HuH-7 (cell line): ENCODE measurements around the gene FADD.
"Not testable (repeated sequence)": the region's sequence is repeated elsewhere in the genome, so short reads cannot be mapped to it uniquely, and the experiment has no call there.

Experiments
- DNase-seq: peaks from one replicate; pipeline ENCODE4 v3.0.0; 2011; ENCODE audit warnings: low spot score

The FADD gene

GRCh38 chr11:70182266-70182665, 20.8 kb upstream of the FADD start:
- DNase-seq, result no peak

- DNase-seq, result no peak
Measured at GRCh38 chr11:70183032-70183431, 20.1 kb upstream of the FADD start.

- no peak for DNase-seq
Measured at GRCh38 chr11:70183483-70184176, 19.5 kb upstream of the FADD start.

GRCh38 chr11:70184396-70184795, 18.7 kb upstream of the FADD start:
- DNase-seq, result no peak

GRCh38 chr11:70185348-70186055, 17.6 kb upstream of the FADD start:
- DNase-seq, result no peak

- no peak for DNase-seq
Measured at GRCh38 chr11:70186420-70186819, 16.7 kb upstream of the FADD start.

- no peak for DNase-seq
Measured at GRCh38 chr11:70186936-70187335, 16.2 kb upstream of the FADD start.

- DNase-seq, result no peak
Measured at GRCh38 chr11:70187771-70188170, 15.3 kb upstream of the FADD start.

GRCh38 chr11:70189622-70190021, 13.5 kb upstream of the FADD start:
- no peak for DNase-seq

- peak; percentile 98 for DNase-seq
Measured at GRCh38 chr11:70191495-70192140, 11.5 kb upstream of the FADD start.

GRCh38 chr11:70192666-70193410, 10.3 kb upstream of the FADD start:
- DNase-seq, result no peak

GRCh38 chr11:70193411-70194292, 9.4 kb upstream of the FADD start:
- DNase-seq, result no peak

GRCh38 chr11:70194792-70195791, 8.0 kb upstream of the FADD start:
- DNase-seq, result no peak

GRCh38 chr11:70200212-70200844, 2.8 kb upstream of the FADD start:
- DNase-seq, result no peak

GRCh38 chr11:70201047-70201446, 2.0 kb upstream of the FADD start:
- DNase-seq, result not testable (repeated sequence)

- DNase-seq, result no peak
Measured at GRCh38 chr11:70201882-70202861, 924 bp upstream of the FADD start.

GRCh38 chr11:70203751-70204465, 812 bp downstream of the FADD start:
- DNase-seq, result no peak

- no peak for DNase-seq
Measured at GRCh38 chr11:70204466-70204799, 1.3 kb downstream of the FADD start.
